ENCODE measurements around the gene TBX18.

DNA sequence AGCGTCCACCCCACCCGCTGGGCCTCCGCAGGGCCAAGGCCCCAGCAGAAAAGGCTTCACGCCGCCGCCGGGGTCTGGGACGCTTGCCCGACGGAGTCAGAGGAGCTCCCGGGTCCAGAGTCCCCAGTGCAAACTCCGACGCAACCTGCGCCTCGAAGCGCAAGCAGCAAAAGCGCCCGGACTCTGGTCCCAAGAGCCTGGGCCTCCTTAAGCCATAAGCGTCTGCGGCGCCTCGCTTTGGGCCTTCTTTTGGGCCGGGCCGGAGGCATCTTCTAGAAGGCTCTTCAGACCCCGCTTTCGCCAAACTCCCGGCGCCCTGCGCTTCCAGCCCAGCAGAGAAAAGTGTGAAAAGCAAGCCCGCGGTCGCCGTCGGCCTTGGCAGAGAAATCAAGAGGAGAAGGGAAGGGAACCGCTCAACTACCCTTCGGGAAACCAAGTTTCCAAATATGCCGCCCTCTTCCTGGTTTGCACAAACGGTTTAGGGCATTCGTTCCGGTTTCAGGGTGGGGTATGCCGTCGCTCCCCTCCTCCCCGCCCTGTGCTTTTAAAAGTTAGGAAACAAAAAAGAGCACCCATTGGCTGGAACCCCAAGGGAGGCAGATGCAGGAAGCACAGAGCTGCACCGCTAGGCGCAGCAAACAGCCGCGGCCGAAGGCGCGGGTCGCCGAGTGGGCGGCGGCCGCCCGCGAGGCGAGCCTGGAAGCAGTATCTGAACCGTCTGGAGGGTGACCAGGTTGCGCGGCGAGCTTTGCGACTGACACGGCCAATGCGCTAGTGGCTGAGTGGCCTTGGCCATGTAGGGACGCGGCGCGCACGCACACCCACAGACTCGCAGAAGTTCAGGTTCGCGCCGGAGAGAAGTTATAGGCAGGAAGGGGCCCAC is 1.2 kb downstream of the TBX18 start:
- TF ChIP-seq, protein P1, sequence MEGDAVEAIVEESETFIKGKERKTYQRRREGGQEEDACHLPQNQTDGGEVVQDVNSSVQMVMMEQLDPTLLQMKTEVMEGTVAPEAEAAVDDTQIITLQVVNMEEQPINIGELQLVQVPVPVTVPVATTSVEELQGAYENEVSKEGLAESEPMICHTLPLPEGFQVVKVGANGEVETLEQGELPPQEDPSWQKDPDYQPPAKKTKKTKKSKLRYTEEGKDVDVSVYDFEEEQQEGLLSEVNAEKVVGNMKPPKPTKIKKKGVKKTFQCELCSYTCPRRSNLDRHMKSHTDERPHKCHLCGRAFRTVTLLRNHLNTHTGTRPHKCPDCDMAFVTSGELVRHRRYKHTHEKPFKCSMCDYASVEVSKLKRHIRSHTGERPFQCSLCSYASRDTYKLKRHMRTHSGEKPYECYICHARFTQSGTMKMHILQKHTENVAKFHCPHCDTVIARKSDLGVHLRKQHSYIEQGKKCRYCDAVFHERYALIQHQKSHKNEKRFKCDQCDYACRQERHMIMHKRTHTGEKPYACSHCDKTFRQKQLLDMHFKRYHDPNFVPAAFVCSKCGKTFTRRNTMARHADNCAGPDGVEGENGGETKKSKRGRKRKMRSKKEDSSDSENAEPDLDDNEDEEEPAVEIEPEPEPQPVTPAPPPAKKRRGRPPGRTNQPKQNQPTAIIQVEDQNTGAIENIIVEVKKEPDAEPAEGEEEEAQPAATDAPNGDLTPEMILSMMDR (conservative IDR thresholded peaks at IDR 0.05; ENCODE audit: low read length): no peak
- no peak for TF ChIP-seq EZH2phosphoT487 (IDR thresholded peaks at IDR 0.05; ENCODE audit: borderline replicate concordance, low read depth, low read length)
